ENCODE data around the gene CDC42BPG. TPM values are rescaled to one million over a fixed set of nuclear protein-coding genes. Genes with fewer than 3 reads are reported as not detected.

CDC42BPG gene
- total and polyA plus RNA-seq, 9 of the 15 experiments (the other 6 are each of a cell fraction or from before 2014, with no cell fraction given) = 0.04 to 8.8 (median 2.1) TPM

GRCh38 chr11:64870176-64870892 is 25.9 kb upstream of the CDC42BPG start (continued):
- TF ChIP-seq, protein P1, sequence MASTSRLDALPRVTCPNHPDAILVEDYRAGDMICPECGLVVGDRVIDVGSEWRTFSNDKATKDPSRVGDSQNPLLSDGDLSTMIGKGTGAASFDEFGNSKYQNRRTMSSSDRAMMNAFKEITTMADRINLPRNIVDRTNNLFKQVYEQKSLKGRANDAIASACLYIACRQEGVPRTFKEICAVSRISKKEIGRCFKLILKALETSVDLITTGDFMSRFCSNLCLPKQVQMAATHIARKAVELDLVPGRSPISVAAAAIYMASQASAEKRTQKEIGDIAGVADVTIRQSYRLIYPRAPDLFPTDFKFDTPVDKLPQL (IDR thresholded peaks at IDR 0.05; ENCODE audit: extremely low read depth, insufficient read length) = no peak
- no peak for TF ChIP-seq RUNX1 (IDR thresholded peaks at IDR 0.05; ENCODE audit: low read depth)
- TF ChIP-seq ARID1B (IDR thresholded peaks at IDR 0.05) = peak; percentile 80
- peak; percentile 80 for TF ChIP-seq RFX1 (IDR thresholded peaks at IDR 0.05)
- no peak for TF ChIP-seq HNRNPLL (IDR thresholded peaks at IDR 0.05; ENCODE audit: low read depth, low read length, poor library complexity, severe bottlenecking)
- TF ChIP-seq, protein P2, sequence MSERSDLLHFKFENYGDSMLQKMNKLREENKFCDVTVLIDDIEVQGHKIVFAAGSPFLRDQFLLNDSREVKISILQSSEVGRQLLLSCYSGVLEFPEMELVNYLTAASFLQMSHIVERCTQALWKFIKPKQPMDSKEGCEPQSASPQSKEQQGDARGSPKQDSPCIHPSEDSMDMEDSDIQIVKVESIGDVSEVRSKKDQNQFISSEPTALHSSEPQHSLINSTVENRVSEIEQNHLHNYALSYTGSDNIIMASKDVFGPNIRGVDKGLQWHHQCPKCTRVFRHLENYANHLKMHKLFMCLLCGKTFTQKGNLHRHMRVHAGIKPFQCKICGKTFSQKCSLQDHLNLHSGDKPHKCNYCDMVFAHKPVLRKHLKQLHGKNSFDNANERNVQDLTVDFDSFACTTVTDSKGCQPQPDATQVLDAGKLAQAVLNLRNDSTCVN (CRISPR knock-in tag; IDR thresholded peaks at IDR 0.05) = no peak
- TF ChIP-seq ZNF133 (CRISPR knock-in tag; IDR thresholded peaks at IDR 0.05) = no peak
- no peak for TF ChIP-seq HNRNPK (IDR thresholded peaks at IDR 0.05; ENCODE audit: low read depth, low read length, poor library complexity, severe bottlenecking)
- TF ChIP-seq HOXB6 (CRISPR knock-in tag; IDR thresholded peaks at IDR 0.05; ENCODE audit: borderline replicate concordance) = no peak
- TF ChIP-seq MEIS2 (IDR thresholded peaks at IDR 0.05; ENCODE audit: partially characterized antibody) = no peak
- peak; percentile 53 for TF ChIP-seq CCNT2 (IDR thresholded peaks at IDR 0.05; ENCODE audit: borderline replicate concordance, extremely low read depth, insufficient read length, low read depth, low read length)
- TF ChIP-seq CHD2 (IDR thresholded peaks at IDR 0.05; ENCODE audit: low read depth, low read length) = no peak
- TF ChIP-seq THAP12 (CRISPR knock-in tag; IDR thresholded peaks at IDR 0.05) = 0 out of 2 replicates have a peak, but pooled peaks have one; percentile 8
- peak; percentile 69 for TF ChIP-seq TCF3 (CRISPR knock-in tag; IDR thresholded peaks at IDR 0.05)
- TF ChIP-seq ATF3 (IDR thresholded peaks at IDR 0.05) = 0 out of 2 replicates have a peak, but pooled peaks have one; percentile 21
- TF ChIP-seq ATF3 (CRISPR knock-in tag; conservative IDR thresholded peaks at IDR 0.05) = no peak
- TF ChIP-seq POLR2AphosphoS2 (IDR thresholded peaks at IDR 0.05; ENCODE audit: low read length) = no peak
- TF ChIP-seq EP300 (IDR thresholded peaks at IDR 0.05; ENCODE audit: low read length) = peak; percentile 31; the same call in 1 of the 2 replicates
- TF ChIP-seq RAD51 (IDR thresholded peaks at IDR 0.05; ENCODE audit: borderline replicate concordance, low read depth) = no peak
- TF ChIP-seq HDAC1 (IDR thresholded peaks at IDR 0.05) = 0 out of 4 replicates have a peak, but pooled peaks of 1 of the 2 experiments have one; percentile 18
- peak; percentile 54; the same call in 1 of the 2 replicates for TF ChIP-seq MAFG (tag; conservative IDR thresholded peaks at IDR 0.05)
- TF ChIP-seq SAFB2 (IDR thresholded peaks at IDR 0.05; ENCODE audit: borderline replicate concordance, low read depth, low read length, severe bottlenecking) = no peak
- no peak for TF ChIP-seq ETV5 (CRISPR knock-in tag; IDR thresholded peaks at IDR 0.05; ENCODE audit: low read depth)
- TF ChIP-seq DACH1 (IDR thresholded peaks at IDR 0.05; ENCODE audit: partially characterized antibody) = peak; percentile 7

All from K562 (cell line).